ENCODE data around the gene AQP6. TPM values are rescaled to one million over a fixed set of nuclear protein-coding genes. Genes with fewer than 3 reads are reported as not detected.

AQP6 gene
- total and polyA plus RNA-seq, 2 donors (not counting 3 experiments of a cell fraction or from before 2014, with no cell fraction given), result 0.04 TPM; not detected in 1

DNA sequence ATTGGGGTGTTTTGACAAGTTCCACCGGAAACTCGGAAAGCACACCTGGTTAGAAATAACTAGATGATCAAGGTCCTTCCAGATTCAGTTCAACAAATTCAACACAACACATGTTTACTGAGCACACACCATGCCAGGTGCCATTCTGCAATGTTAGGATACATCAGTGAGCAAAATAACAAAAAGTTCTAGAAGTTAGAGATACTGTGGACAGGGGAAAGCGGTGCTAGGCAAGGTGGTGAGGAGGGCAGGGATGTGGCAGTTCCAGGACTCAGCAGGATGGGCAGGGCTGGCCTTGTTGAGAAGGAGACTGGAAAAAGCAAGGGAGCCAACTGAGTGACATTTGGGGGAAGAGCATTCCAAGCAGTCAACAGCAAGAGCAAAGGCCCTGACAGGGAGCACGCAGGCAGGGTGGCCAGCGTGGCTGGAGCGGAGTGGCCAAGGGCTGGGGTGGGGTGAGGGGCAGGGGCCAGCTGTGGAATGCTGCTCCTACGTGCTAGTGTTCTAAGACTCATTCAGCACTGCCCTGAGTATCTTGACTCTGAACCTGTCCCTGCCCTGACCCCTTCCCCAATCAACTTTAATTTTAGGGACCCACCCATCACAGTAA is 49.6 kb upstream of the AQP6 start:
- Histone ChIP-seq H3K4me2 (ENCODE audit: insufficient read depth, low read length) (no peak overlapping the region), H3K9ac (replicated peaks; ENCODE audit: extremely low read depth, insufficient read depth, low read length) (no peak overlapping the region), H3K27ac (ENCODE audit: insufficient read depth, low read depth, low read length) (no peak overlapping the region), H3K9me1 (replicated peaks; ENCODE audit: control insufficient read depth, extremely low read depth, insufficient read depth, low read length) (no peaks in the 10 kb centered on the region), H3K9me3 (replicated peaks; ENCODE audit: control insufficient read depth, insufficient read depth, low read length) (no peaks in the 10 kb centered on the region), H3K27me3 (ENCODE audit: control insufficient read depth in 2 of 2, insufficient read depth in 2 of 2, low read length in 2 of 2) (no peaks in the 10 kb centered on the region), H3K79me2 (ENCODE audit: control insufficient read depth, insufficient read depth, low read length) (no peaks in the 10 kb centered on the region), H3K36me3 (ENCODE audit: control insufficient read depth in 2 of 2, extremely low read depth in 1 of 2, insufficient read depth in 2 of 2, low read length in 2 of 2) (no peaks in the 10 kb centered on the region), H3K4me1 (ENCODE audit: control insufficient read depth, extremely low read depth, insufficient read depth, low read length) (peaks cover 16% of the 10 kb centered on the region), H2AFZ (ENCODE audit: low read depth, low read length) (no peak overlapping the region), H4K20me1 (replicated peaks; ENCODE audit: control insufficient read depth, extremely low read depth, insufficient read depth, low read length) (no peaks in the 10 kb centered on the region), H3K4me3 (replicated peaks in 1 of 3; ENCODE audit: insufficient read depth in 1 of 3, low read depth in 1 of 3, low read length in 3 of 3) (no peak overlapping the region)
- intact Hi-C loops (cut with micrococcal nuclease), result no loop called here
- DNase-seq (ENCODE audit: low read depth, low spot score) (no peak), FAIRE-seq (no peak)
- ChIA-PET CTCF (interaction anchor here (0.8 to 2.3 kb wide), 4 partner anchors 22 to 56 kb away, joined by 3 to 6 read pairs (median 4); no protein-coding TSS in a partner anchor), POLR2A (no interaction called here)
- no TSS peak for BruUV-seq (replicated peaks)
- TF ChIP-seq JUN (IDR thresholded peaks at IDR 0.05; ENCODE audit: borderline replicate concordance, insufficient read depth, insufficient read length, low read depth), result no peak
- no peak for TF ChIP-seq POLR2A (IDR thresholded peaks at IDR 0.05; ENCODE audit: low read depth, low read length)
- no peak for TF ChIP-seq FOS (IDR thresholded peaks at IDR 0.05; ENCODE audit: borderline replicate concordance, insufficient read depth, low read length)
- no peak for TF ChIP-seq MYC (IDR thresholded peaks at IDR 0.05; ENCODE audit: low read depth, low read length)
- TF ChIP-seq, protein P1, sequence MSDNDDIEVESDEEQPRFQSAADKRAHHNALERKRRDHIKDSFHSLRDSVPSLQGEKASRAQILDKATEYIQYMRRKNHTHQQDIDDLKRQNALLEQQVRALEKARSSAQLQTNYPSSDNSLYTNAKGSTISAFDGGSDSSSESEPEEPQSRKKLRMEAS (IDR thresholded peaks at IDR 0.05; ENCODE audit: insufficient read depth, insufficient read length), result no peak
- TF ChIP-seq GATA2 (IDR thresholded peaks at IDR 0.05; ENCODE audit: insufficient read depth, insufficient read length, low read depth, low read length), result no peak
- TF ChIP-seq, protein P2, sequence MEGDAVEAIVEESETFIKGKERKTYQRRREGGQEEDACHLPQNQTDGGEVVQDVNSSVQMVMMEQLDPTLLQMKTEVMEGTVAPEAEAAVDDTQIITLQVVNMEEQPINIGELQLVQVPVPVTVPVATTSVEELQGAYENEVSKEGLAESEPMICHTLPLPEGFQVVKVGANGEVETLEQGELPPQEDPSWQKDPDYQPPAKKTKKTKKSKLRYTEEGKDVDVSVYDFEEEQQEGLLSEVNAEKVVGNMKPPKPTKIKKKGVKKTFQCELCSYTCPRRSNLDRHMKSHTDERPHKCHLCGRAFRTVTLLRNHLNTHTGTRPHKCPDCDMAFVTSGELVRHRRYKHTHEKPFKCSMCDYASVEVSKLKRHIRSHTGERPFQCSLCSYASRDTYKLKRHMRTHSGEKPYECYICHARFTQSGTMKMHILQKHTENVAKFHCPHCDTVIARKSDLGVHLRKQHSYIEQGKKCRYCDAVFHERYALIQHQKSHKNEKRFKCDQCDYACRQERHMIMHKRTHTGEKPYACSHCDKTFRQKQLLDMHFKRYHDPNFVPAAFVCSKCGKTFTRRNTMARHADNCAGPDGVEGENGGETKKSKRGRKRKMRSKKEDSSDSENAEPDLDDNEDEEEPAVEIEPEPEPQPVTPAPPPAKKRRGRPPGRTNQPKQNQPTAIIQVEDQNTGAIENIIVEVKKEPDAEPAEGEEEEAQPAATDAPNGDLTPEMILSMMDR (IDR thresholded peaks at IDR 0.05; ENCODE audit: extremely low read depth in 1 of 2, insufficient read depth in 1 of 2, low read depth in 1 of 2, low read length in 2 of 2), result no peak
- TF ChIP-seq POLR2AphosphoS5 (IDR thresholded peaks at IDR 0.05; ENCODE audit: insufficient read depth, low read depth, low read length), result no peak
- TF ChIP-seq EZH2 (IDR thresholded peaks at IDR 0.05; ENCODE audit: borderline replicate concordance, low read depth, low read length, severe bottlenecking), result no peak
- dilution Hi-C loops (cut with MboI; ENCODE audit: extremely low pct_ligation_motif_present, low sequenced_read_pairs), result no loop called here

Data from endothelial cell of umbilical vein (primary cell).